B cell (primary cell): ENCODE results near the gene OGG1. TPM values are rescaled to one million over a fixed set of nuclear protein-coding genes. Genes with fewer than 3 reads are reported as not detected.

Source experiments
- ATAC-seq: fragments of 200-7000 bp; cut with Tn5 transposase; one replicate; pipeline ENCODE4 v1.10.0; 2021; ENCODE audit warnings: low read depth, mild to moderate bottlenecking, moderate number of reproducible peaks, moderate library complexity
- CTCF ChIA-PET: fragments of 350-600 bp; sonication (Branson Sonifier 250); formaldehyde crosslinking; loops from one replicate; lab custom pipeline; 2021; ENCODE audit warnings: antibody characterized with exemption, inconsistent platforms; lab: Charles Lee
- POLR2A ChIA-PET: fragments of 350-600 bp; sonication (Branson Sonifier 250); formaldehyde crosslinking; loops from one replicate; lab custom pipeline; 2021; ENCODE audit warnings: antibody characterized with exemption; lab: Charles Lee
- DNase-seq: peaks from one replicate; pipeline ENCODE4 v3.0.0; 2013
- H2AFZ ChIP-seq: 2 replicates; pipeline ENCODE4 v1.6.1; 2012; ENCODE audit warnings: mild to moderate bottlenecking, low read depth, low read length; ENCODE audit not compliant: insufficient read depth, poor library complexity, severe bottlenecking
- H3K27ac ChIP-seq, 2 donors: 1 replicate in 1 of 2; 2 replicates in 1 of 2; pipeline ENCODE4 v1.5.1; 2012 to 2013; ENCODE audit warnings: low read length in 2 of 2, mild to moderate bottlenecking in 2 of 2, moderate library complexity in 1 of 2
- H3K27me3 ChIP-seq, 4 experiments: fragments of 200-600 bp in 1 of 4; sonication (generic) in 1 of 4; replicated peaks in 1 of 4; 1 replicate in 2 of 4; 2 replicates in 2 of 4; pipeline versions ENCODE4 v1.6.1 to v1.7.0; 2013 to 2016; ENCODE audit warnings: low read length in 3 of 4, mild to moderate bottlenecking in 2 of 4, mixed read lengths in 1 of 4, moderate library complexity in 1 of 4; ENCODE audit not compliant: insufficient read depth in 4 of 4, control insufficient read depth in 3 of 4; ENCODE audit errors: control extremely low read depth in 1 of 4
- H3K36me3 ChIP-seq, 2 experiments: replicated peaks in 1 of 2; 1 replicate in 1 of 2; 2 replicates in 1 of 2; pipeline versions ENCODE4 v1.6.1 to v1.7.1; 2013; ENCODE audit warnings: low read length in 1 of 2; ENCODE audit not compliant: insufficient read depth in 2 of 2, control insufficient read depth in 1 of 2; ENCODE audit errors: control extremely low read depth in 1 of 2, extremely low read depth in 1 of 2
- H3K4me1 ChIP-seq, 2 donors: fragments of 200-600 bp in 1 of 2; sonication (generic) in 1 of 2; 1 replicate in 1 of 2; 2 replicates in 1 of 2; pipeline versions ENCODE4 v1.5.1 to v1.6.1; 2013 to 2017; ENCODE audit warnings: low read length in 2 of 2; ENCODE audit not compliant: control insufficient read depth in 2 of 2, insufficient read depth in 2 of 2
- H3K4me2 ChIP-seq: replicated peaks from 2 replicates; pipeline ENCODE3; 2012; ENCODE audit warnings: mild to moderate bottlenecking, low read depth, low read length; ENCODE audit not compliant: poor library complexity, severe bottlenecking
- H3K4me3 ChIP-seq, 5 experiments: fragments of 200-600 bp in 1 of 5; sonication (generic) in 1 of 5; 1 replicate in 3 of 5; 2 replicates in 2 of 5; pipeline versions ENCODE4 v1.5.1 to v1.7.0; 2011 to 2016; ENCODE audit warnings: low read length in 4 of 5, mild to moderate bottlenecking in 4 of 5, low read depth in 2 of 5, control low read depth in 1 of 5, moderate library complexity in 1 of 5; ENCODE audit not compliant: insufficient read depth in 1 of 5; ENCODE audit errors: control extremely low read depth in 1 of 5, extremely low read depth in 1 of 5
- H3K79me2 ChIP-seq: fragments of 200-600 bp; sonication (generic); one replicate; pipeline ENCODE4 v1.6.0; 2016; ENCODE audit warnings: low read length; ENCODE audit not compliant: control insufficient read depth, insufficient read depth
- H3K9ac ChIP-seq: fragments of 200-600 bp; sonication (generic); 2 replicates; pipeline ENCODE4 v1.6.1; 2017; ENCODE audit warnings: mild to moderate bottlenecking, low read length, moderate library complexity
- H3K9me3 ChIP-seq, 3 donors: one replicate each; pipeline versions ENCODE4 v1.6.1 to v1.7.1; 2013; ENCODE audit warnings: low read length in 2 of 3; ENCODE audit not compliant: control insufficient read depth in 2 of 3, insufficient read depth in 1 of 3; ENCODE audit errors: control extremely low read depth in 1 of 3
- H4K20me1 ChIP-seq: 2 replicates; pipeline ENCODE4 v1.6.0; 2012; ENCODE audit warnings: mild to moderate bottlenecking, low read length; ENCODE audit not compliant: insufficient read depth, control insufficient read depth, poor library complexity, severe bottlenecking
- H3K27ac Mint-ChIP-seq: one replicate; pipeline ENCODE4 v1.8.0; 2021; ENCODE audit warnings: mixed read lengths
- H3K27me3 Mint-ChIP-seq: one replicate; pipeline ENCODE4 v1.8.0; 2021; ENCODE audit warnings: mixed read lengths
- H3K4me1 Mint-ChIP-seq: one replicate; pipeline ENCODE4 v1.8.0; 2021; ENCODE audit warnings: mixed read lengths
- H3K4me3 Mint-ChIP-seq: one replicate; pipeline ENCODE4 v1.8.0; 2021; ENCODE audit warnings: mixed read lengths
- H3K9me3 Mint-ChIP-seq: one replicate; pipeline ENCODE4 v1.8.0; 2022; ENCODE audit warnings: mixed read lengths; ENCODE audit not compliant: insufficient read depth
- EZH2 ChIP-seq: IDR thresholded peaks from 2 replicates; pipeline ENCODE4 v1.6.1; 2012; ENCODE audit warnings: borderline replicate concordance, low read depth, mild to moderate bottlenecking, moderate library complexity, low read length; ENCODE audit not compliant: insufficient read depth, poor library complexity, severe bottlenecking
- WGBS: methylation state at CpG from one replicate; pipeline ENCODE4 v1.1.5; 2013; ENCODE audit warnings: missing lambda C conversion rate; ENCODE audit not compliant: insufficient coverage; 5-methylcytosine and 5-hydroxymethylcytosine counted together
- intact Hi-C: fragments of 100-400 bp; cut with micrococcal nuclease; formaldehyde crosslinking; loops from one replicate; pipeline ENCODE4 v1.10.0; 2022
- polyA plus RNA-seq: library from polyadenylated mRNA; depleted of rRNA; stranded (reverse); fragments of >200 nt; gene quantifications from 2 replicates; pipeline ENCODE4 v1.2.3, GENCODE V29; 2012
- total RNA-seq, 2 donors: library from RNA; stranded (reverse); fragments of 120-200 nt in 1 of 2; gene quantifications; 1 replicate in 1 of 2; 2 replicates in 1 of 2; pipeline versions ENCODE4 v1.2.3 to v1.2.4, GENCODE V29; 2013 to 2022
- TF ChIP-seq, protein P1 (sequence below): fragments of 200-600 bp; IDR thresholded peaks from one replicate; pipeline ENCODE4 v1.8.0; 2022; ENCODE audit warnings: antibody characterized with exemption, mild to moderate bottlenecking

OGG1 gene
- total and polyA plus RNA-seq, 2 donors (not counting 1 experiment from before 2014, with no cell fraction given) = 45.6 to 81.6 TPM

- ATAC-seq = no peak
- no peaks in the 10 kb centered on the region for H4K20me1 ChIP-seq
- H3K27me3 Mint-ChIP-seq = no peaks in the 10 kb centered on the region
- intact Hi-C loops = no loop called here
- ChIA-PET POLR2A (interaction anchor here (1.0 to 1.6 kb wide), 2 partner anchors 11 to 17 kb away, joined by 3 to 4 read pairs; partner anchors contain the start of gene BRPF1), CTCF (interaction anchor here (3.0 kb wide), 1 partner anchor 16 kb away, joined by 17 read pairs; the partner anchor contains the start of gene BRPF1)
- H3K9me3 ChIP-seq = no peaks in the 10 kb centered on the region
- peaks cover 31 to 36% of the 10 kb centered on the region in 2 donors for H3K4me1 ChIP-seq
- H3K27ac Mint-ChIP-seq = no peak overlapping the region
- H3K4me2 ChIP-seq = no peak overlapping the region
- WGBS = 100% methylated on average over 1 of the region's 2 CpGs
- H3K4me1 Mint-ChIP-seq = peaks cover 40% of the 10 kb centered on the region
- H3K9ac ChIP-seq = no peak overlapping the region
- H3K9me3 Mint-ChIP-seq = no peaks in the 10 kb centered on the region
- H3K27me3 ChIP-seq = no peaks in the 10 kb centered on the region
- no peak overlapping the region for H3K27ac ChIP-seq
- peak overlapping the region; percentile 92 for H3K4me3 Mint-ChIP-seq
- peaks cover 4 to 51% of the 10 kb centered on the region in 2 experiments for H3K36me3 ChIP-seq
- DNase-seq = no peak
- no peak overlapping the region for H2AFZ ChIP-seq
- H3K79me2 ChIP-seq = peaks cover 16% of the 10 kb centered on the region
- H3K4me3 ChIP-seq = no peak overlapping the region
- TF ChIP-seq EZH2 = no peak
- TF ChIP-seq, protein P1, sequence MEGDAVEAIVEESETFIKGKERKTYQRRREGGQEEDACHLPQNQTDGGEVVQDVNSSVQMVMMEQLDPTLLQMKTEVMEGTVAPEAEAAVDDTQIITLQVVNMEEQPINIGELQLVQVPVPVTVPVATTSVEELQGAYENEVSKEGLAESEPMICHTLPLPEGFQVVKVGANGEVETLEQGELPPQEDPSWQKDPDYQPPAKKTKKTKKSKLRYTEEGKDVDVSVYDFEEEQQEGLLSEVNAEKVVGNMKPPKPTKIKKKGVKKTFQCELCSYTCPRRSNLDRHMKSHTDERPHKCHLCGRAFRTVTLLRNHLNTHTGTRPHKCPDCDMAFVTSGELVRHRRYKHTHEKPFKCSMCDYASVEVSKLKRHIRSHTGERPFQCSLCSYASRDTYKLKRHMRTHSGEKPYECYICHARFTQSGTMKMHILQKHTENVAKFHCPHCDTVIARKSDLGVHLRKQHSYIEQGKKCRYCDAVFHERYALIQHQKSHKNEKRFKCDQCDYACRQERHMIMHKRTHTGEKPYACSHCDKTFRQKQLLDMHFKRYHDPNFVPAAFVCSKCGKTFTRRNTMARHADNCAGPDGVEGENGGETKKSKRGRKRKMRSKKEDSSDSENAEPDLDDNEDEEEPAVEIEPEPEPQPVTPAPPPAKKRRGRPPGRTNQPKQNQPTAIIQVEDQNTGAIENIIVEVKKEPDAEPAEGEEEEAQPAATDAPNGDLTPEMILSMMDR = no peak
These were observed 1.7 kb upstream of the OGG1 start for GRCh38 chr3:9748031-9748430.

DNA sequence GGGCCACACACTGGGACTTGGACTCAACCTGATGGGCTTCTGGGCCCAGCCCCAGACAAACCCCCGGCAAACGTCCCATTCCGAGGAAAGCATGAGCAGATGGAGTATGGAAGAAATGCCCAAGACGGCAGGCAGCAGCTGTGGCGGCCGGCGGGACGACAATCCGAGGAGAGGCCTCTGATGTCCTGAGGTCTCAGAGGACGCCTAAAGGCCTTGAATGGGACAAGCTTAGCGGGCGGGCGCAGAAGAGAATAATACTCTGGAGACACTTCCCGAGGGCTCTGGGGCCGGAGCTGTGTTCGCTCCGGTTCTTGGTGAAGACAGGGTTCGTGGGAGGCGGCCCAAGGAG, 482 bp upstream of the OGG1 start:
- peaks cover 31 to 36% of the 10 kb centered on the region in 2 donors for H3K4me1 ChIP-seq
- peak overlapping the region; percentile 92 for H3K4me3 Mint-ChIP-seq
- ChIA-PET CTCF (interaction anchor here (0.9 to 3.2 kb wide), 7 partner anchors 12 to 59 kb away, joined by 3 to 25 read pairs (median 4); partner anchors contain the start of genes ARPC4, BRPF1 and TADA3), POLR2A (interaction anchor here (0.8 to 3.3 kb wide), 10 partner anchors 12 to 184 kb away, joined by 3 to 39 read pairs (median 7); partner anchors contain the start of genes ARPC4, BRPF1, CRELD1 and JAGN1)
- H4K20me1 ChIP-seq = peaks cover under 1% of the 10 kb centered on the region
- peak overlapping the region; percentile 94 for H3K27ac Mint-ChIP-seq
- H3K4me2 ChIP-seq = peak overlapping the region; percentile 91
- H3K27ac ChIP-seq = peak overlapping the region; percentile 17 to 64
- DNase-seq = no peak
- intact Hi-C loops = loop anchor here (1.0 kb wide), 3 partner anchors 18 to 100 kb away; partner anchors contain the start of genes BRPF1 and MTMR14
- no peaks in the 10 kb centered on the region for H3K27me3 ChIP-seq
- ATAC-seq = no peak
- 26% methylated on average over 19 of the region's 19 CpGs for WGBS
- peaks cover 45% of the 10 kb centered on the region for H3K4me1 Mint-ChIP-seq
- H3K79me2 ChIP-seq = peaks cover 21% of the 10 kb centered on the region
- TF ChIP-seq EZH2 = no peak
- TF ChIP-seq, protein P1 = no peak
- peak overlapping the region; percentile 89 for H2AFZ ChIP-seq
- H3K27me3 Mint-ChIP-seq = no peaks in the 10 kb centered on the region
- no peaks in the 10 kb centered on the region for H3K9me3 ChIP-seq
- no peaks in the 10 kb centered on the region for H3K9me3 Mint-ChIP-seq
- H3K9ac ChIP-seq = peak overlapping the region; percentile 77
- peaks cover 6 to 45% of the 10 kb centered on the region in 2 experiments for H3K36me3 ChIP-seq
- peak overlapping the region; percentile 39 to 87 (median 80) for H3K4me3 ChIP-seq
